Nephron progenitor cell (in vitro differentiated cells): ENCODE measurements around the gene BABAM2.

ENCODE experiments used
- DNase-seq: peaks from one replicate; pipeline ENCODE4 v3.0.0; 2021
- H3K27ac Mint-ChIP-seq: 2 replicates; pipeline ENCODE4 v1.8.0; 2021; ENCODE audit warnings: mild to moderate bottlenecking, moderate library complexity, mixed read lengths
- H3K27me3 Mint-ChIP-seq: 2 replicates; pipeline ENCODE4 v1.8.0; 2021; ENCODE audit warnings: mild to moderate bottlenecking, low read depth, mixed read lengths; ENCODE audit not compliant: poor library complexity
- H3K36me3 Mint-ChIP-seq: 2 replicates; pipeline ENCODE4 v1.8.0; 2021; ENCODE audit warnings: low read depth, mixed read lengths
- H3K4me1 Mint-ChIP-seq: 2 replicates; pipeline ENCODE4 v1.8.0; 2021; ENCODE audit warnings: mixed read lengths
- H3K4me3 Mint-ChIP-seq: 2 replicates; pipeline ENCODE4 v1.8.0; 2021; ENCODE audit warnings: mild to moderate bottlenecking, moderate library complexity, mixed read lengths
- H3K9me3 Mint-ChIP-seq: 2 replicates; pipeline ENCODE4 v1.8.0; 2021; ENCODE audit warnings: mild to moderate bottlenecking, moderate library complexity, mixed read lengths
- TF ChIP-seq, protein P1 (sequence below): fragments of 200-600 bp; sonication (generic); IDR thresholded peaks from 2 replicates; pipeline ENCODE4 v1.5.0; 2021; ENCODE audit warnings: antibody characterized with exemption

Gene BABAM2

DNA sequence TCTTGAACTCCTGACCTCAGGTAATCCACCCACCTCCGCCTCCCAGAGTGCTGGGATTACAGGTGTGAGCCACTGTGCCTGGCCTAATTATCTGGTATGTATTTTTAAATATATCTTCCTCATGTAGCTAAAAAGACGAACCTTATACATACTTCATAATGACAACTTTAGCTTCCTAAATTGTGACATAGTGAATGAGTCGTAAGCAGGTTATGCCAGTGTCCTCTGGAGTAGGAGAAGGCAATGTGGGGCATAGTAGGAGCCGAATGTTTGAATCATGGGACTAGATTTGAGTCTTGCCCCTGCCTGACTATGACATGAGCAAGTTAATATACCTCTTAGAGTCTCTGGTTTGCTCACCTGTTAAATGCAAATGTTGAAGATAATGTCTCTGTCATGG is 406.4 kb downstream of the BABAM2 start:
- H3K36me3 Mint-ChIP-seq: peaks cover 16% of the 10 kb centered on the region
- TF ChIP-seq, protein P1, sequence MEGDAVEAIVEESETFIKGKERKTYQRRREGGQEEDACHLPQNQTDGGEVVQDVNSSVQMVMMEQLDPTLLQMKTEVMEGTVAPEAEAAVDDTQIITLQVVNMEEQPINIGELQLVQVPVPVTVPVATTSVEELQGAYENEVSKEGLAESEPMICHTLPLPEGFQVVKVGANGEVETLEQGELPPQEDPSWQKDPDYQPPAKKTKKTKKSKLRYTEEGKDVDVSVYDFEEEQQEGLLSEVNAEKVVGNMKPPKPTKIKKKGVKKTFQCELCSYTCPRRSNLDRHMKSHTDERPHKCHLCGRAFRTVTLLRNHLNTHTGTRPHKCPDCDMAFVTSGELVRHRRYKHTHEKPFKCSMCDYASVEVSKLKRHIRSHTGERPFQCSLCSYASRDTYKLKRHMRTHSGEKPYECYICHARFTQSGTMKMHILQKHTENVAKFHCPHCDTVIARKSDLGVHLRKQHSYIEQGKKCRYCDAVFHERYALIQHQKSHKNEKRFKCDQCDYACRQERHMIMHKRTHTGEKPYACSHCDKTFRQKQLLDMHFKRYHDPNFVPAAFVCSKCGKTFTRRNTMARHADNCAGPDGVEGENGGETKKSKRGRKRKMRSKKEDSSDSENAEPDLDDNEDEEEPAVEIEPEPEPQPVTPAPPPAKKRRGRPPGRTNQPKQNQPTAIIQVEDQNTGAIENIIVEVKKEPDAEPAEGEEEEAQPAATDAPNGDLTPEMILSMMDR: no peak
- H3K9me3 Mint-ChIP-seq: no peaks in the 10 kb centered on the region
- no peak for DNase-seq
- peaks cover 10% of the 10 kb centered on the region for H3K4me1 Mint-ChIP-seq
- no peak overlapping the region for H3K4me3 Mint-ChIP-seq
- H3K27me3 Mint-ChIP-seq: no peaks in the 10 kb centered on the region
- H3K27ac Mint-ChIP-seq: no peak overlapping the region

DNA sequence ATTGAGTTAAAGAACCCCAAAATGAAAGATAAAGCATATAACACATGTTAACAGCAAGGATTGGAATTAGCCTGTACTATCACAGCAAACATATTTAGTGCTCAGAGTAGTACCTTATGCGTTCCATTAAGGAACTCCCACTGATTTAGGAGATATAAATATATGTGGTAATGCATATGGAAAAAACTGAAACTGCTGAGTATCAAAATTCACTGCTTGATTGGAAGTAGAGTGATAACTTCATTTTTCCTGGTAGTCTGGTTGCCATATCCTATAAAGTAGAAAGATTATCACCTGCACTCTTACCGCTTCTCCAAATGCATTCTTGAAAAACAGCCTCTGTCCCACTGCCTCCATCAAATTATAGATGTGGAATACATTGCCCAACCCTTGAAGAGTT is 407.0 kb downstream of the BABAM2 start:
- no peak overlapping the region for H3K4me3 Mint-ChIP-seq
- no peak for DNase-seq
- no peaks in the 10 kb centered on the region for H3K27me3 Mint-ChIP-seq
- no peaks in the 10 kb centered on the region for H3K9me3 Mint-ChIP-seq
- H3K4me1 Mint-ChIP-seq: peaks cover 10% of the 10 kb centered on the region
- peaks cover 20% of the 10 kb centered on the region for H3K36me3 Mint-ChIP-seq
- H3K27ac Mint-ChIP-seq: no peak overlapping the region
- TF ChIP-seq, protein P1: no peak

DNA sequence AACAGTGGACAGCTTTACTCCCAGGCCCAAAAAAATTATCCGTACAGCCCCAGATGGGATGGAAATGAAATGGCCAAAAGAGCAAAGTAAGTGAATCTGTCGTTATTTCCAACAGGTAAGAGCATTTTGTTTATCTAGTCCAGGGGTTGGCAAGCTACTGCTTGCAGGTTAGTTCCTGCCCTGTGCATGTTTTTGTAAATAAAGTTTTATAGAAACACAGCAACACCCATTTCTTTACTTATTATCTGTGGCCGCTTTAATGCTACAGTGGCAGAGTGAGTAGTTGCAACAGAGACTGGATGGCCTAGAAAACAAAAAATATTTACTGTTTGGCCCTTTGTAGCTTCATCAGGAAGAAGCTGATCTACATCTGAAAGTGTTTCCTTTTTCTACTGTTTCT is 407.9 kb downstream of the BABAM2 start:
- peaks cover 28% of the 10 kb centered on the region for H3K36me3 Mint-ChIP-seq
- DNase-seq: no peak
- H3K9me3 Mint-ChIP-seq: no peaks in the 10 kb centered on the region
- peaks cover 10% of the 10 kb centered on the region for H3K4me1 Mint-ChIP-seq
- H3K4me3 Mint-ChIP-seq: no peak overlapping the region
- TF ChIP-seq, protein P1: no peak
- no peaks in the 10 kb centered on the region for H3K27me3 Mint-ChIP-seq
- no peak overlapping the region for H3K27ac Mint-ChIP-seq

DNA sequence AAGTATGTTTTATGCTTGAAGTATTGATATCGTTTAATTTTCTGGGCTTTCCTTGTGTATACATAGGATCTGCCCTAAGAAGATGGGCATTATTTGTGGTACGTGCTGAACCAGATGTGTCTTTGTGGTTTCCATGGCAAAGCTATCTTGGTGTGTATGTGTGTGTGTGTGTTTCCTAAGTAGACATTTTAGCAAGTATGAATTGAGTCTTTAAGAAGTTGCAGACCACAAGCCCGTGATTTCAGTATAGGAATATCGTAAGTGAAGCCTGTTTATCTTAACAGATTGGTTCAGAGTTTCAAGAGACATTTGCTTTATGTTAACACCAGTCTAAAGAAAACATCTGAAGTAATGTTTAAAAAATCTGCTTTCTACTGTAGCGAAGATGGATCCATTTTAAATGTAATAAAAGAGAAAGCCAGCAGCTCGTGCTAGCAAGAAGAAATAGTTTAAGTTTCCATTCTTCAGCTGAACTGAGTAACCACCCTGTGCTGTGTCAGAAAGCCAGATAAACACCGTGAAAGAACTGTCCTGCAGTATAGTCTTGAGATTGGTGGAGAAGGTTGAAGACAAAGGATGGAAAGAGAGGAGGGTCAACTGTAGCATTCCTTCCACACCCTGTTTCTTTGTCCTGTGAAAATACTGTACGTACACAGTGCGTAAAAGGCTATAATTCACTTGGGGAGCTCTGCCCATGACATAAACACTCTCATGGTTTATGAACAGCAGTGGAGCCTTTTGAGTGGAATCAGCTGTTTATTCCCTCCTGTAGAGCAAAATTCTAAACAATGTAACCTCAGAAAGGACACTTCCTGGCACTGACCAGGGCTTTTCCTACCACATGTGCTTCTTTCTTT is 410.2 kb downstream of the BABAM2 start:
- Mint-ChIP-seq H3K27me3 (no peaks in the 10 kb centered on the region), H3K9me3 (peaks cover 12% of the 10 kb centered on the region), H3K4me3 (no peak overlapping the region), H3K27ac (peak overlapping the region; percentile 61), H3K4me1 (peaks cover 10% of the 10 kb centered on the region), H3K36me3 (peaks cover 42% of the 10 kb centered on the region)
- TF ChIP-seq, protein P1: no peak
- no peak for DNase-seq

DNA sequence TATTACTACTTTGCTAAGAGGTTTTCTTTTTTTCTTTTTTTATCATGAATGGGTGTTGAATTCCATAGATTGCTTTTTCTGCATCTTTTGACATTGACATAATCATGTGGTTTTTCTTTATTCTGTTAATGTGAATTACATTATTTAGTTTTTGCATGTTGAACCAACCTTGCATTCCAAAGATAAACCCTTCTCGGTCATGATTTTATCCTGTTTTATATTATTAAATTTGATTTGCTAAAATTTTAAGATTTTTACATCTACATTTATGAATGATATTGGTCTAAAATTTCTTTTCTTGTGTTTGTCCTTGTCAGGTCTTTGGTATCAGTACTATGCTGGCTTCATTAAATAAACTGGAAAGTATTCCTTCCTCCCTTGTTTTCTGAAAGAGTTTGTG is 414.7 kb downstream of the BABAM2 start:
- Mint-ChIP-seq H3K9me3 (peaks cover 21% of the 10 kb centered on the region), H3K4me1 (peaks cover 11% of the 10 kb centered on the region), H3K36me3 (peaks cover 70% of the 10 kb centered on the region), H3K27me3 (peaks cover 3% of the 10 kb centered on the region), H3K27ac (no peak overlapping the region), H3K4me3 (no peak overlapping the region)
- TF ChIP-seq, protein P1: no peak
- DNase-seq: no peak

DNA sequence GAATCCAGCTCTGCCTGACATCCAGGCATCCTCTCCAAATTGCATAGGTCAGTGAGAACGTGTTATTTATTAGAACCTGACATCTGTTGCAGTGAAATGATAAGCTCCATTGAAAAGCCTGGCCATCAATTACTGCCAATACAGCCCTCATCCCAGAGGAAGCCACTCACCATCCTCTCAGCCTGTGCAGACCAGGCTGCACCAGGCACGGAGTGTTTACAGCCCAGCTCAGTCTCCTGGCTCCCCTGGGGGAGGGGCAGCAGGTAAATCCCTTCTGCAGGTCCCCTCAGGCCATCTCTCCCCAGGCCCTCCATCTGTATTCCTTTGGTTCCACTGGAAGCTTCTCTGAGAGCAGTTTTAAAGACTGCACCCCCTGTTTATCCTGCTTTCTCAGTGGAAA is 419.6 kb downstream of the BABAM2 start:
- Mint-ChIP-seq H3K27me3 (peaks cover 3% of the 10 kb centered on the region), H3K27ac (no peak overlapping the region), H3K36me3 (peaks cover 50% of the 10 kb centered on the region), H3K9me3 (peaks cover 14% of the 10 kb centered on the region), H3K4me3 (no peak overlapping the region), H3K4me1 (peaks cover 18% of the 10 kb centered on the region)
- DNase-seq: no peak
- TF ChIP-seq, protein P1: no peak
